HG03521 (cell line): ENCODE results near the gene CDH23.

Source experiments
- ATAC-seq: cut with Tn5 transposase; IDR thresholded peaks from one replicate; pipeline ENCODE4 v1.9.1; 2021; ENCODE audit warnings: mild to moderate bottlenecking, moderate library complexity; ENCODE audit not compliant: unreplicated experiment

Gene CDH23

DNA sequence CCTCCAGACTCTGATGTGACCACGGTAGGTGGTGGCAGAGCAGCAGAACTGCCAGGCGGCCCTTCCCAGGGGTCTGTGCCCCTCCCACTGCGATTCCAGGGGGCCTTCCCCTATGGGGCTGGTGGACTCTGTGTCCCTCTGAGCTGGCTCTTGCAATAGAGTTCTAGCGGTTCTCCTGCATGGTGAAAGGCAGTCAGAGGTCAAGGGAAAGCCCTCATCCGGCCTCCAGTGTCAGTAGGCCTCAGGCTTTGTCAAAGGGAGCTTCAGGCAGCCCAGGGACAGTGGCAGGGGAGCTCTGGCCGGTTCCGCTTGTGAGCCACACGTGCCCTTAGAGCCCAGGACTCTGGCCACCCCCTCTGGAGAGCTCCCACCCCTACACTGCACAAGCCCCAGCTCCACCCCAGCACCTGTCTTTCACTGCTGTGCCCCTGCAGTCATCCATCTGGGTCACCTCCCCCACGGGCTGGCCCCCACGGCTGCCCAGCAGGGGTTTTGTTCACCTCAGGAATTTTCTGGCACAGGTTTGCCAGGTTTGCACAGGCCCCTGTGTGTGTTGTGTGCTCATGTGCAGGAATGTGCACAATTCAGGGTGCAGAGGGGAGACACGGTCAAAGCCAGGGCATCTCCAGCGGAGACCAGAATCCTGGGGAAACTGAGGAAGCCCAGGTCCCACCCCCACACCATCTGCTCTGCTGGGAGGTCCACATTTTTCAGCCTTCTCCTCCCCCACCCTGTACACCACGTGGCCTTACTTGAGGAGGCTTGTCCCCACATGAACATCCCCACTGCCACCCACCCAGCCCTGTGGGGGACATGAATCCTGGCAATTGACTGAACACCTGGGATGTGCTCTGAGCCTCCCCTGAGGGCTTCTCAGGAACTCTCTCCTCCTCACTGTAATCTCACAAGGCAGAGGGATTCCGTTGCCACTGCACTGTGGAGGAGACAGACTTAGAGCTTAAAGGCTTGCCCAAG is 299.1 kb downstream of the CDH23 start:
- no peak for ATAC-seq

DNA sequence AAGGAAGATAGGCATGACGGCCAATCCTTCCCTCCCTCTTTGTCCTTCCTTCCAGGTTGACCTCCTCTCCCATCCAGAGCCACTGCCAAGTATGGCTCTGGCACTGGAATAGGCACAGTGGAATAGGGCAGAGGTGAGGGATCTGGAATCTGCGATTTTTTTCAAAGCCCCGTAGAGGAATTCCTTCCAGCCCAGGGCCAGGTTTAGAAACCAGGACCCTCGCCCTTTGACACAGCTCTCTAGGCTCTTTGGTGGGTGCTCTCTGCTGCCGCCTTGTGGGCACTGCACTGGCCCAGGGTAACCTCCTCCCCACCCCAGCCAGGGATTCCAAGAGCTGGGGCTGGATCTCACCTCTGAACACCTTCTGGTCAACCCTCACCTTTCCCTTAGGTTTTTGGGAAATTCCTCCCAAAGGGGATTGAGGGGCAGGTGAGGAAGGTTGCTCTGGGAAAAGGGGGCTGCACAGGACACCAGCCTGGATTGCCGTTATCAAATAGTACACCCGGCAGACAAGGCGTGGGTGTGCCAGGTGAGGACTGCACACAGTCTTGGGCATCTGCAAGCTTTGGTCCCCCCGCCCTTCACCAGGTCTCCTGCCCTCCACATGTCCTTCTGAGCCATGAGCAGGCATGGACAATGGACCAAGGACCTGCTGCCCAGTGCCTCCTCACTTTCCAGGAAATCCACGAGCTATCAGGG is 300.1 kb downstream of the CDH23 start:
- no peak for ATAC-seq

GRCh38 chr10:71697938-71698709 is 301.4 kb downstream of the CDH23 start:
- ATAC-seq, result no peak

- ATAC-seq, result no peak
Measured at GRCh38 chr10:71698737-71699136, 302.0 kb downstream of the CDH23 start.

DNA sequence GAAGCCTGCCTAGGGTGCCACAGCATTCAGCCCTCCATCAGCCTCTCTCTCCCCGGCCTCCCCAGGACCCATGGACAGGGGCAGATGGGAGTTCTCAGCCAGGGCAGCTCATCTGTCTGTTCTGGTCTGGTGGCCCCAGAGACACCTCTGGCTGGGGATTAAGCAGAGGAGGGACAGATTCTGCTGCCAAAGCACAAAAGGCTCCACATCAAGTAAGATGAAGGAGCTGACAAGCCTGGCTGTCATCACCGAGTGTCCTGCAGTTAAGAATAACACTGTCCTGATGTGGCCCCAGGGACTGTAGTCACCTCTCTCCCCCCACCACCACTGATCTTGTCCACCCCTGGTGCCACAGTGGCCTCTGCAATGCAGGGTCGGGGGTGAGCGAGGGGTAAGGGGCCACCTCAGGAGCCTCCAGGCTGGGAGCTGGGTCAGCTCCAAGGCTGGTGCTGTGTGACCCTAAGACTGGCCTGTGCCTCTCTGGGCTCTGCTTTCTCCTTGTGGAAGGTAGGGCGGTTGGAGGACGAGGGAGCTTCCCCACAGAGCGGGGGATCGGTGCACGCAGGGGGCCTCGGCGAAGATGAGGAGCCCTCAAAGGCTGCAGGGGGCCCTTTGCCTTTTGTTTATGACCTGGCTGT is 304.1 kb downstream of the CDH23 start:
- no peak for ATAC-seq

DNA sequence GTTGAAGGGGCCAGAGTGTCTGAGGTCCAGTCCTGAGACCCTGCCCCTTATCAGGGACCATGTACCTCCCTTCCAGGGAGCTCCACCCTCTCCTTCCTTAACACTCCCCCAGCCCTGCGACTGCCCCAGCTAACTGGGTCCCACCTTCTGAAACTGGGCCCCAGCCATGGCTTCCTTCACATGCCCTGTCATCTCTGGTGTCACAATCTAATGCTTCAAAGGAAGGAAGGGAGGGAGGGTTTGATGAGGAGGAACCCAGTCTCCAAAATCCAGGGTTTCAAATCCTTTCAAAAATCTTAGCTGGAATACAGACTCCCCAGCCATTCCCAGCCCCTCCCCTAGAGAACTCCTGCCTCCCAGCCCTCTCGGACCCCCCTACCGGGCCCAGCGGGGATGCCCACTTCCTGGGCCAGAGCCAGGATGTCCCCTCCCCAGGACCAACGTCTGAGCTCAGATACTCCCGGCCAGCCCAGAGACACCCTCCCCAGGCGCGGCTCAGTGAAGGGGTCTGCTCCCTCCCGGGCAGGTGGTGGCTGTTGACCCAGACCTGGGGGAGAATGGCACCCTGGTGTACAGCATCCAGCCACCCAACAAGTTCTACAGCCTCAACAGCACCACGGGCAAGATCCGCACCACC is 304.9 kb downstream of the CDH23 start:
- no peak for ATAC-seq

GRCh38 chr10:71703577-71703976 is 306.9 kb downstream of the CDH23 start:
- ATAC-seq, result no peak

GRCh38 chr10:71704816-71705215 is 308.1 kb downstream of the CDH23 start:
- no peak for ATAC-seq

GRCh38 chr10:71705582-71705981 is 308.9 kb downstream of the CDH23 start:
- ATAC-seq, result no peak

DNA sequence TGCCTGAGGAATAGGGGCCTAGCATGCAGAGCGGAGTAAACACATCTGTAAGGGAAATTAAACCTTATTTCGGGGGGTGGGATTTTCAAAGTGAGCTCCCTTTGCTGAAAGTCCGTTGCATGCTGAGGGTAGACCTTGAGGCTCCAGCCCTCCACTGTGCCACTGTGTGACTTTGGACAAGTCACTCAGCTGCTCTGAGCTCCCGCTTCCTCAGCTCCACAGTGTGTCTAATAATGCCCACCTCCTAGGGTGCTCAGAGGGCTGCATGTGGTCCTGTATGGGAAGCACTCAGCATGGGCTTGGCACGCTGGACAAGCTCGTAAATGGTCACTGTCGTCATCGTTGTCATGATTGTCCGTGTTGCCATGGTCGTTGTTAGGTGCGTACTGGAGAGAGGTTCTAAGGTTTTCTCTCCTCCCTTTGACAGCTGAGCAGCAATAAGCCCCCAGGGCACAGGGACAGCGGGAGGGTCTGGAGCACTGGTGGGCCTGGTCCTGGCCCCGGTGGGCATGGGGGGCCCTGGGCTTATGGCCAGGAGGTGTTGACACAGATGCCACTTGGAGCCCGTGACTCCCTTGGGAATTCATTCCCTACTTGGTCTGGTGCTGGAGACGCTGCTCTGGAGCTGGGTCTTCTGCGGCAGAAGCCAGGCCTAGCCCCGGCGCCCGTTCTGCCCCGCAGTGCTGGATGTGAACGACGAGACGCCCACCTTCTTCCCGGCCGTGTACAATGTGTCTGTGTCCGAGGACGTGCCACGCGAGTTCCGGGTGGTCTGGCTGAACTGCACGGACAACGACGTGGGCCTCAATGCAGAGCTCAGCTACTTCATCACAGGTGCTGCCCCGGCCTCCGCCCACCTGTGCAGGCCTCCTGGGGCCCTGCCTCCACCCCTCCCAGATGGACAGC is 309.7 kb downstream of the CDH23 start:
- ATAC-seq, result no peak

DNA sequence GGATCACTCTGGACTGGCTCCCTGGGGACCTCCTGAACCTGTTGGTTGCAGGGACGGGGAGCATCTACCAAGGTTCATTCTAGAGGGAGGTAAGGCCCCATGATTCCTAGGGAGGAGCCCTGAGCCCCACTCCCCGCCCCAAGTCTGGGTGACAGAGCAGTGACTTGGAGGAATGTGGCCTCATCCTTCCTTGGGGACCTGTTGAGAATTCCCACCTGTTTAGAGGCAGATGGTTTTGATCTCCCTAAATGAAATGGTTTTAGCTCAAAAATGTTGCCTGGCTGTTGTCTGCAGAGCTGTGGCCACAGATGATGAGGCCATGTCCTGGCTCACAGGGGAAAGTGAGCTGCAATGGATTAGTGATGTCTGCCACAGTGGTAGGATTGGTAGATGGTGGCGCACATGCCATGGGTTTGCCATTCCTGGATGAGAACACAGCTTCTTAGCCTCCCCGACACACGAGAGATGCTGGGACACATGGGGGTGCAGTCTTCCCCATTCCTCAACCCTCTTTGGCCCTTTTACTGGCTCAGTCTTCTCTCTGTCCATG is 310.6 kb downstream of the CDH23 start:
- ATAC-seq, result no peak

GRCh38 chr10:71708301-71708703 is 311.6 kb downstream of the CDH23 start:
- ATAC-seq, result no peak

GRCh38 chr10:71708897-71709882 is 312.5 kb downstream of the CDH23 start:
- ATAC-seq, result no peak

DNA sequence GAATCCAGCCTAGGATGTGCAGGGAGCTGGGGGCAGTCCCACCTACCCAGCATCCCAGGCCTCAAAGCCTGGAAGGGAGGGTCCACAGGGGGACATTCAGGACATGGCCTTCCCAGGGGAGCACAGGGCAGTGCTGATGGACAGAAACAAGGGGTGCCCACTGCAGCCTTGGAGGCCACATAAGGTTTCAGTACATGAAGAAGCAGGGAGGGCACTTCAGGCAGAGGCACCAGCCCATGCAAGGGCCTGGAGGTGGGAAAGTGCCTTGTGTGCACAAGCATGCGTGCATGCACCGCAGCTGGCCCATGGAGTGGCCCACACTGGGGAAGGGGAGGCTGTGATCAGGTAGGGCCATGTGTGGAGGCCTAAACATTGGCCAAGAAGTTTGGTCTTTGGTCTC is 313.8 kb downstream of the CDH23 start:
- no peak for ATAC-seq

DNA sequence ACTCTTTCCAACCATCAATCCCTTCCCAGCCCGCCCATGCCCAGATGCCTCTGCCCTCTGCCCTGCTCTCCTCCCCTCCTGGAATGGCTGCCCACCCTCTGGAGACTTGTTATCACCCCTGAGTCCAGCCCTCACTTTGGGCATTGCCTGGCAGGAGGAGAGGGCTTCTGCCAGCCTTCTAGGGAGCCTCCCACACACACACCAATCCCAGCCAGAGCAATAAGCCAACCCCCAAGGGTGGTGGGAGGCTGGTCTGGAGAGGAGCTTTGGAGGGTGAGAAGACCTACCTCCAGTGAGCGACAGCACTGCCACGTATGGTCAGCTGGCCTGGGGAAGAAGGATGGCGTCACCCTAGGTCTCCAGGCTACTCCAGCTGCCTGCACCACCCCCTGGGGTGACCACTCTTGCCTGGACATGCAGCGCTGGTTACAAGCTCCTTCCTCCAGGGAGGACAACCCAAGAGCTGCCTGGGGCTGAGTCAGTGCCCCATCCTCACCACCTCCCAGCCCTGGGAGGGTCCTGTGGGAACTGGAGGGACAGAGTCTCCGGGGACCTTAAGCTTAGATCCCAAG is 314.4 kb downstream of the CDH23 start:
- ATAC-seq, result no peak

- no peak for ATAC-seq
Measured at GRCh38 chr10:71712170-71712569, 315.4 kb downstream of the CDH23 start.

GRCh38 chr10:71712572-71713134 is 315.9 kb downstream of the CDH23 start:
- no peak for ATAC-seq
